DND-41 (cell line): ENCODE results near the gene PRRC2A.

Experiments used
- EZH2 ChIP-seq: IDR thresholded peaks from 3 replicates; pipeline ENCODE4 v1.6.1; 2012; ENCODE audit warnings: borderline replicate concordance, low read depth, mild to moderate bottlenecking, moderate library complexity, low read length, inconsistent platforms; ENCODE audit not compliant: severe bottlenecking
- TF ChIP-seq, protein P1 (sequence below): IDR thresholded peaks from 2 replicates; pipeline ENCODE4 v1.5.1; 2012; ENCODE audit warnings: borderline replicate concordance, low read length, moderate library complexity, mild to moderate bottlenecking; ENCODE audit not compliant: poor library complexity, severe bottlenecking; ENCODE audit errors: extremely low read depth

GRCh38 chr6:31621320-31621939 lies 915 bp downstream of the PRRC2A start:
- TF ChIP-seq, protein P1, sequence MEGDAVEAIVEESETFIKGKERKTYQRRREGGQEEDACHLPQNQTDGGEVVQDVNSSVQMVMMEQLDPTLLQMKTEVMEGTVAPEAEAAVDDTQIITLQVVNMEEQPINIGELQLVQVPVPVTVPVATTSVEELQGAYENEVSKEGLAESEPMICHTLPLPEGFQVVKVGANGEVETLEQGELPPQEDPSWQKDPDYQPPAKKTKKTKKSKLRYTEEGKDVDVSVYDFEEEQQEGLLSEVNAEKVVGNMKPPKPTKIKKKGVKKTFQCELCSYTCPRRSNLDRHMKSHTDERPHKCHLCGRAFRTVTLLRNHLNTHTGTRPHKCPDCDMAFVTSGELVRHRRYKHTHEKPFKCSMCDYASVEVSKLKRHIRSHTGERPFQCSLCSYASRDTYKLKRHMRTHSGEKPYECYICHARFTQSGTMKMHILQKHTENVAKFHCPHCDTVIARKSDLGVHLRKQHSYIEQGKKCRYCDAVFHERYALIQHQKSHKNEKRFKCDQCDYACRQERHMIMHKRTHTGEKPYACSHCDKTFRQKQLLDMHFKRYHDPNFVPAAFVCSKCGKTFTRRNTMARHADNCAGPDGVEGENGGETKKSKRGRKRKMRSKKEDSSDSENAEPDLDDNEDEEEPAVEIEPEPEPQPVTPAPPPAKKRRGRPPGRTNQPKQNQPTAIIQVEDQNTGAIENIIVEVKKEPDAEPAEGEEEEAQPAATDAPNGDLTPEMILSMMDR: no peak
- TF ChIP-seq EZH2: no peak
